ENCODE results near the gene RNF157.

- TF ChIP-seq CTCF (tag by site-specific recombination; IDR thresholded peaks at IDR 0.05) = no peak
- TF ChIP-seq ZNF292 (tag by site-specific recombination; IDR thresholded peaks at IDR 0.05; ENCODE audit: borderline replicate concordance, low read depth) = no peak
- no peak for TF ChIP-seq ZNF404 (tag by site-specific recombination; IDR thresholded peaks at IDR 0.05)
- no peak for TF ChIP-seq ZNF837 (tag by site-specific recombination; IDR thresholded peaks at IDR 0.05)
- no peak for TF ChIP-seq ZNF777 (tag by site-specific recombination; IDR thresholded peaks at IDR 0.05; ENCODE audit: borderline replicate concordance)
- no peak for TF ChIP-seq ZNF335 (tag by site-specific recombination; conservative IDR thresholded peaks at IDR 0.05)
- TF ChIP-seq ZNF24 (tag by site-specific recombination; IDR thresholded peaks at IDR 0.05) = no peak
- no peak for TF ChIP-seq ZBTB49 (tag by site-specific recombination; IDR thresholded peaks at IDR 0.05; ENCODE audit: low read depth)
- TF ChIP-seq ZNF23 (tag by site-specific recombination; IDR thresholded peaks at IDR 0.05; ENCODE audit: borderline replicate concordance) = no peak
- no peak for TF ChIP-seq KLF1 (tag by site-specific recombination; IDR thresholded peaks at IDR 0.05)
- TF ChIP-seq ZNF274 (IDR thresholded peaks at IDR 0.05; ENCODE audit: low read length) = no peak
- no peak for TF ChIP-seq ZNF274 (tag by site-specific recombination; IDR thresholded peaks at IDR 0.05; ENCODE audit: borderline replicate concordance)
- TF ChIP-seq ZFP3 (tag by site-specific recombination; IDR thresholded peaks at IDR 0.05; ENCODE audit: low read depth) = no peak
Observed at GRCh38 chr17:76115138-76115754, 125.0 kb downstream of the RNF157 start.

Data from HEK293 (cell line).